GM18499 (cell line): ENCODE results near the gene NR2F1-AS1.

Source experiments
- ATAC-seq: cut with Tn5 transposase; IDR thresholded peaks from one replicate; pipeline ENCODE4 v1.9.1; 2021; ENCODE audit warnings: moderate number of reproducible peaks; ENCODE audit not compliant: insufficient read depth, unreplicated experiment

NR2F1-AS1 gene

GRCh38 chr5:93578813-93579691, 2.0 kb downstream of the NR2F1-AS1 start:
- no peak for ATAC-seq

GRCh38 chr5:93577854-93578812, 2.9 kb downstream of the NR2F1-AS1 start:
- no peak for ATAC-seq

DNA sequence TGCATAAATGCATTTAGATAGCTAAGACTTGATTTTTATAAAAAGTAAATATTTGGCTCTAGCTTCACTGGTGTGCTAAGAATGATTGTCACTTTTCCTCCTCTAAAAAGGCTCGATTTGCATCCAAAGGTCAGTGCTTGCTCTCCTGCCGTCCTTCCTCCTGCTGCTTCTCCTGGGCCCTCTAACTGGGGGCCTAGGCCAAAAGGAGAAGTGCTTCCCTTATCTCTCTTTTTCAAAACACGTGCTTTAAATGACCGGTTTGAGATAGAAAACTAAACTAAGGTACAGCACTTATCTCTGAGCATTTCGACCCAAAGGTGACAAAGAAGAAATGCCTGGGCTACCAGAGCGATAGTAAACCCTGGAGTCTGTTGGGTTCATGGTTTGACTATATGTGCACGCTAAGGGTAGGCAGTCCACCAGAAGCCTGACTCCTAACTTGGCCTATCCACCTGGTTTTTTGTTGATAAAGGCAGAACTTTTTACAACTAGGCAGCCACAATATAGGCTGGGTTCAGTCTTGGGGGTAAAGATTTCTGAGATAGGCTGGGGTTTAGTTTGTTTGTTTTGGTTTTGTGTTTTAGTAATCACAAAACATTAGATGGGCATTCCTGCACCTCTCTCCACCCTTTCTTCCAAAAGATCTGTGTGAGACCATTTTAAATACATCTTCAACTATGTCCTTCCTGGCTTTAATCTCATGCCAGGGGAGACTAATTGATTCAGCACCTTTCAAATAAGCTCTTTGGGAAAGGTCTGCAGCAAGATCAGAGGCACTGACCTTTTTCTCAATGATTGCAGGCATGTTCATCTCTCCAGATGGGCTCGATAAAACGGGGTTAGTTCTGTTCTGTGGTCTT, 3.8 kb downstream of the NR2F1-AS1 start:
- no peak for ATAC-seq

DNA sequence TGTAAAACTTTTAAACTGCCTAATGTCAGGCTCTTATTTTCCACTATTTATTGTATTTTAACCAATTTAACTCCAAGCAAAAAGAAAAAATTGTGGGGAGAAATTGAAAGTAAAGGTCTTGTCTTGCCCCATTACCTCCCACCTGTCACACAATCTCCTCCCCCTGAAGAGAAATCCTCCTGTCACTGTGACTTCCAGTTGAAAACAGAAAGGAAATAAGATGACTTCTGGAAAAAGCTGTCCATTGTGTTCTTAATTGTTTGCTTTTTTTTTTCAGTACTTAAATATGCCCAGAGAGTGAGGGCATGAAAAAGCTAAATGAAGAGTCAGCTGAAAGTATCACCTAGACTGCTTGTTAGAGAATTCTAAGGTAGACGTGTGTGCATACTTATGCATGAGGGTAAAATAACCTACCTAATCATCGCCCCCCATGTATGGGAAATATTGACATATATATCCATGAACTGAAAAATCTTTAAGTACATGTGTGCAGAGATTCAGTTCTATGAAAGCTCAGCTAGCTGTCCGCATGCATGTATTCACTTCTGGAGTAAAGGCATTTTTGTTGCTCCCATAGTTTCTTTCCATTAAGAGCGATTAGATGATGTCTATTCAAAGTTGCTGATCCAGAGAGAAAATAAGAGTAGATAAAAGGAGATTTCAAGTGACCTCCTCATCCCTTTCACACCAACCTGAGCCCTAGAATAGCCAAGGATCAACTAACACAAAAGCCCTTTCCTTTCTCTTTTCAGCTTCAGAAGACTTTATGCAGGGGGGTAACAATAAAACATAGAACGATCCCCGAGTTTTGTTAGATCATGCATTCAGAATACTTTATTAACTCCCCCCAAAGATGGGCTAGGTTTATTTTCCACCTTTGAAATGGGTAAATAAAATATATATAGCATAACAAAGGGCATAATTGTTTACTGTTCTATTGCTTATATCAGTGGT, 5.3 kb downstream of the NR2F1-AS1 start:
- no peak for ATAC-seq

GRCh38 chr5:93574491-93575305, 6.3 kb downstream of the NR2F1-AS1 start:
- no peak for ATAC-seq

- ATAC-seq = no peak
Observed at GRCh38 chr5:93573354-93574351, 7.4 kb downstream of the NR2F1-AS1 start.

GRCh38 chr5:93572608-93573353, 8.2 kb downstream of the NR2F1-AS1 start:
- no peak for ATAC-seq

- no peak for ATAC-seq
Observed at GRCh38 chr5:93572101-93572607, 8.9 kb downstream of the NR2F1-AS1 start.

DNA sequence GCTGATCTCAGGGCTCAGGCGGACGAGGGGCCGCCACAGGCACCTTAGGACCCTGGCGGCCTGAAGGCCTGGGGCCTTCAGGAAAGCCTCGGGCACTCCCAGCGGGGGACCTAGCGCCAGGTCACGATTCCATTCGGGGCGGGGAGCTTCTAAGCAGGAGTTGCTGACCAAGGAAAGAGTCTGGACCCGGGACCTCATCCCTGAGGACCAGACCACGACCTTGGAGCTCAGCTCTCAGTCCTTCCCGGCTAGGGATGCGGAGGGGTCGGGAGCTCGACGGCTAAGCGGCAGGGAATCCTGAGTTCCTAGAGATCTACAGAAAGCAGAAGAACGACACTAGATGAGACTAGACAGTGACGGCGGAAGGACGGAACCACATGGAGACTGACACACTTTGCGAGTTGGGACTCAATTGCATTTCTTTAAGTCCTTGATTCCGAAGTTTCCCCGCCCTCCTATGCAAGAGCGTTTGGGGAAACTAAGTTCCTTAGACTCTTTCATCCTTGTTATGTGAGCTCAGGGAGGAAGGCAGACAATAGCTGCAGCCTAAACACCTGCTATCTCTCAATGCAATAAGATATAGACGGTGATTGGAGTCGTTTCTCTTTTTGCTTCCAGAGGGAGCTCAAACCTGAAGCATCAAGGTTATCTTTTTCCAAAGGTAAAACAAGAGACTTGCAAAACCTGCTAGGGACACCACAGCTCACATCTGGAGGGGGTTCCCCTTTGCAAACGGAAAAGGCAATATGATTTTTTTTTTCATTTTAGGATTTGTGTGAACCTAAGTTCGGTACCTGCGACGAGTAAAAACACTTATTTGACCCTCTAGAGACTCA, 9.7 kb downstream of the NR2F1-AS1 start:
- ATAC-seq = no peak

DNA sequence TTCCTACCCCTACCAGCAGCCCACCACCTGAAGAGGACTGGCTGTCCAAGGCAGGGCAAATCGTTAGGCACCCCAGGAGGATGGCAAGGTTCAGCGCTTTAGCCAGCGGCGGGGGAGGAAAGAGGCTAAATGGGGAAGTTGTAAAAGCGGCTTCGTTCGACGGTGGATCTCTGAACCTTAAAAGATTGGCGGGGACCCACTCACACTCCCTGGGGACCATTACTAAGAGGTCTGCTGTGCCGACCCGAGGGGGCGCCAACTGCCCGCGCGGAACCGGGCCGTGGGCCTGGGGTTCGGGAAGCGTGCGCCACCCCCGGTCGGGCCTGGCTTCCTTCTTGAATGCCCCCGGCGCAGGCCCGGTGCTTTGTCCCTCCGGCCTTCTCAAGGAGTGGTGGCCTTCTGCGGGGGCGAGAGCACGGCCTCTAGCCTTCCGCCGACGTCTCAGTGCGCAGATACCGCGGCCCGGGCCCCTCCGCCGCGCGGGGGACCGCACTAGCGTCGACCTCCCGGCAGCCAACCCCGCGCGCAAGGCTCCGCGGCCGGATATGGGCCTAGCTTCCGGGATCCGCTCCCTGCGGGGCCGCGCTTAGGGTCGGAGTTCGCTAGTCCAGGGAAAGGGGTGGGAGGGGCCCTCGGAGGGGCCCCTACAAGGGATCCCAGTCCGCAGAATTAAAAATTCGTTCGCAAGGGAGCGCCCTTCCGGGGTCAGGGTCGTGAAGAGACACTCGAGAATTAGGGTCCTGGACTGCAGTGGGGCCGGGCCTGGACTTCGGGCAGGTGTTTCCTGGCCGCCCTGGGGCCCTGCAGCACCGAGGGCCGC, 10.5 kb downstream of the NR2F1-AS1 start:
- no peak for ATAC-seq

GRCh38 chr5:93569300-93570160, 11.5 kb downstream of the NR2F1-AS1 start:
- ATAC-seq = no peak

- ATAC-seq = no peak
Observed at GRCh38 chr5:93567424-93567823, 13.6 kb downstream of the NR2F1-AS1 start.

DNA sequence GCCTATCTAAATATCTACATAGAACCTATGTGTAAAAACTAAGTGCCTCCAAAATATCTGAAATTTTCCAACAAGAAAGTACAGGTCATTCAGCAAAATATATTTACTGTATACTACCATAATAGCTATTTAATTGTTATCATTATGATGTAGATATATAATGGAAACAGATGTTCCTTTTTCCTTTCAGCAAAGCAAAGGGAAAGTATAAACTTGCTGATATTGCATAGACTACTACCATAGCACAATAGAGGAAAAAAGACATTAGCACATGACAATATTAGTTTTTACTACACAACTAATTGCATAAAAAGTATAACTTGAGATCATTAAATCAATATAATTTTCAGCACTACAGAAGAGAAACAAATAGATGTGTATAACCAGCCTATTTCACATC, 14.9 kb downstream of the NR2F1-AS1 start:
- ATAC-seq = no peak
